Mesenchymal stem cell (in vitro differentiated cells and primary cell): ENCODE results near the gene DEPDC1B.

ENCODE experiments used
- DNase-seq: peaks from one replicate; pipeline ENCODE4 v3.0.0-alpha.2; 2013
- H2AFZ ChIP-seq: one replicate; pipeline ENCODE4 v1.6.1; 2013; ENCODE audit warnings: low read depth, mild to moderate bottlenecking, control low read depth, inconsistent platforms, low read length, moderate library complexity
- H2AK5ac ChIP-seq: 2 replicates; pipeline ENCODE4 v1.6.1; 2013; ENCODE audit warnings: low read length, moderate library complexity, mild to moderate bottlenecking, inconsistent platforms; ENCODE audit not compliant: severe bottlenecking
- H2BK120ac ChIP-seq: one replicate; pipeline ENCODE4 v1.6.1; 2013; ENCODE audit warnings: low read depth, mild to moderate bottlenecking, inconsistent platforms, low read length, moderate library complexity
- H2BK12ac ChIP-seq, 2 experiments: one replicate each; pipeline ENCODE4 v1.6.1; 2013; ENCODE audit warnings: inconsistent platforms in 2 of 2, low read length in 2 of 2, mild to moderate bottlenecking in 2 of 2, moderate library complexity in 2 of 2, control low read depth in 1 of 2
- H2BK15ac ChIP-seq: one replicate; pipeline ENCODE4 v1.6.1; 2013; ENCODE audit warnings: mild to moderate bottlenecking, low read depth, inconsistent platforms; ENCODE audit not compliant: poor library complexity, severe bottlenecking
- H2BK5ac ChIP-seq: 2 replicates; pipeline ENCODE4 v1.6.1; 2013; ENCODE audit warnings: low read depth, mild to moderate bottlenecking, low read length, control low read depth, inconsistent platforms; ENCODE audit not compliant: poor library complexity, severe bottlenecking
- H3K14ac ChIP-seq, 2 experiments: one replicate each; pipeline ENCODE4 v1.6.1; 2013; ENCODE audit warnings: inconsistent platforms in 2 of 2, low read length in 2 of 2, control low read depth in 1 of 2, mild to moderate bottlenecking in 1 of 2, moderate library complexity in 1 of 2
- H3K18ac ChIP-seq, 2 experiments: one replicate each; pipeline ENCODE4 v1.6.1; 2013; ENCODE audit warnings: inconsistent platforms in 2 of 2, low read length in 2 of 2, control low read depth in 1 of 2, low read depth in 1 of 2, mild to moderate bottlenecking in 1 of 2
- H3K23ac ChIP-seq, 2 experiments: one replicate each; pipeline ENCODE4 v1.6.1; 2013; ENCODE audit warnings: inconsistent platforms in 2 of 2, low read length in 2 of 2, mild to moderate bottlenecking in 2 of 2, moderate library complexity in 2 of 2, control low read depth in 1 of 2
- H3K27ac ChIP-seq: 2 replicates; pipeline ENCODE4 v1.5.1; 2013; ENCODE audit warnings: mild to moderate bottlenecking, moderate library complexity, low read length, control low read depth, inconsistent platforms; ENCODE audit not compliant: poor library complexity, severe bottlenecking
- H3K27me3 ChIP-seq, 2 experiments: 2 replicates each; pipeline versions ENCODE4 v1.6.1 to v1.7.0; 2013; ENCODE audit warnings: low read length in 2 of 2, mild to moderate bottlenecking in 2 of 2, moderate library complexity in 2 of 2, control low read depth in 1 of 2, inconsistent platforms in 1 of 2; ENCODE audit not compliant: control insufficient read depth in 1 of 2, insufficient read depth in 1 of 2
- H3K36me3 ChIP-seq, 2 experiments: 2 replicates each; pipeline versions ENCODE4 v1.6.1 to v1.7.0; 2013; ENCODE audit warnings: low read length in 2 of 2, control low read depth in 1 of 2, inconsistent platforms in 1 of 2, low read depth in 1 of 2, mild to moderate bottlenecking in 1 of 2; ENCODE audit not compliant: insufficient read depth in 2 of 2, control insufficient read depth in 1 of 2
- H3K4ac ChIP-seq, 2 experiments: one replicate each; pipeline ENCODE4 v1.6.1; 2013; ENCODE audit warnings: inconsistent platforms in 2 of 2, low read length in 2 of 2, mild to moderate bottlenecking in 2 of 2, moderate library complexity in 2 of 2, control low read depth in 1 of 2, low read depth in 1 of 2
- H3K4me1 ChIP-seq: 2 replicates; pipeline ENCODE4 v1.6.1; 2013; ENCODE audit warnings: low read depth, low read length, control low read depth; ENCODE audit not compliant: control insufficient read depth, insufficient read depth
- H3K4me2 ChIP-seq: 2 replicates; pipeline ENCODE4 v1.6.1; 2013; ENCODE audit warnings: low read length, mild to moderate bottlenecking, inconsistent platforms; ENCODE audit not compliant: poor library complexity, severe bottlenecking
- H3K4me3 ChIP-seq, 2 experiments: 2 replicates each; pipeline versions ENCODE4 v1.5.1 to v1.7.0; 2013; ENCODE audit warnings: low read length in 2 of 2, mild to moderate bottlenecking in 2 of 2, control low read depth in 1 of 2, low read depth in 1 of 2; ENCODE audit not compliant: insufficient read depth in 1 of 2
- H3K79me1 ChIP-seq: replicated peaks from 2 replicates; pipeline ENCODE4 v1.6.1; 2013; ENCODE audit warnings: mild to moderate bottlenecking, control low read depth, low read length, inconsistent platforms; ENCODE audit not compliant: poor library complexity, severe bottlenecking
- H3K9ac ChIP-seq: 2 replicates; pipeline ENCODE4 v1.7.0; 2013; ENCODE audit warnings: mild to moderate bottlenecking, low read length, moderate library complexity
- H3K9me3 ChIP-seq: 2 replicates; pipeline ENCODE4 v1.7.0; 2013; ENCODE audit warnings: mild to moderate bottlenecking, low read length; ENCODE audit not compliant: control insufficient read depth
- H4K8ac ChIP-seq: one replicate; pipeline ENCODE4 v1.6.1; 2013; ENCODE audit warnings: inconsistent platforms, mild to moderate bottlenecking, low read length, moderate library complexity
- H4K91ac ChIP-seq: one replicate; pipeline ENCODE4 v1.6.1; 2013; ENCODE audit warnings: mild to moderate bottlenecking, low read length, inconsistent platforms
- WGBS: methylation state at CpG from one replicate; pipeline ENCODE4 v1.1.7; 2013; ENCODE audit warnings: mixed read lengths; 5-methylcytosine and 5-hydroxymethylcytosine counted together

The DEPDC1B gene

DNA sequence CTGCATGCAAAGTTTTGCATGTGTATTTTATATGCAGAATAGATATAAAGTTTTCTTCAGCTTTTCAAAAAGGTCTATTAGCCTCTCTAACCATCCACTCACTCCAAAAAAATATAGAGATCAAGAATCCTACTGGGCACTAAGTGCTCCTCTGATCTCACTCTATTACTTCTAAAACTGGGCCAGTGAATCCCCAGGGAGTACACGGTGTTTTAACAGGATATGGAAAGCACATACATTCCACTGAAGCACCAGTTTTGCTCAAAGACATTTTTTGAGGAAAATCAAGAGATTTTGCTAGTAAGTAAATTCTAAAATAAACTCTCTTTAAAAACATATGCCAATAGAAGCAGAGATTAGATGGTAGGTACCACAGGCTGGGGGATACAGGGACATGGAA, 95.2 kb downstream of the DEPDC1B start:
- H3K27me3 ChIP-seq: no peaks in the 10 kb centered on the region
- 80% methylated on average over 1 of the region's 1 CpG for WGBS
- H3K23ac ChIP-seq: no peak overlapping the region

GRCh38 chr5:60598424-60598823, 101.5 kb downstream of the DEPDC1B start:
- Histone ChIP-seq H3K18ac (no peak overlapping the region), H2AK5ac (no peak overlapping the region), H3K4me1 (no peaks in the 10 kb centered on the region), H3K14ac (no peak overlapping the region), H4K91ac (no peak overlapping the region), H2BK5ac (no peak overlapping the region), H4K8ac (no peak overlapping the region), H3K4me3 (no peak overlapping the region), H3K23ac (no peak overlapping the region), H3K4me2 (no peak overlapping the region), H3K4ac (no peak overlapping the region), H3K9ac (no peak overlapping the region), H2BK15ac (no peak overlapping the region), H3K9me3 (no peaks in the 10 kb centered on the region), H2AFZ (no peak overlapping the region), H2BK12ac (no peak overlapping the region), H3K27me3 (no peaks in the 10 kb centered on the region), H2BK120ac (no peak overlapping the region), H3K36me3 (no peaks in the 10 kb centered on the region), H3K27ac (no peak overlapping the region), H3K79me1 (no peaks in the 10 kb centered on the region)
- WGBS: 98% methylated on average over 3 of the region's 4 CpGs
- DNase-seq: no peak

More for the DNA sequence above, 95.2 kb downstream of the DEPDC1B start:
- no peak overlapping the region for H3K4me3 ChIP-seq
- no peak overlapping the region for H2AK5ac ChIP-seq
- H2BK15ac ChIP-seq: no peak overlapping the region
- H4K91ac ChIP-seq: no peak overlapping the region
- H3K4ac ChIP-seq: no peak overlapping the region
- no peak overlapping the region for H3K9ac ChIP-seq
- no peak for DNase-seq
- H3K18ac ChIP-seq: no peak overlapping the region
- H2BK12ac ChIP-seq: no peak overlapping the region
- no peak overlapping the region for H2AFZ ChIP-seq
- no peaks in the 10 kb centered on the region for H3K36me3 ChIP-seq
- H3K79me1 ChIP-seq: peaks cover 7% of the 10 kb centered on the region
- no peaks in the 10 kb centered on the region for H3K9me3 ChIP-seq
- H4K8ac ChIP-seq: no peak overlapping the region
- H3K4me2 ChIP-seq: no peak overlapping the region
- H3K4me1 ChIP-seq: no peaks in the 10 kb centered on the region
- H2BK120ac ChIP-seq: no peak overlapping the region
- no peak overlapping the region for H2BK5ac ChIP-seq
- no peak overlapping the region for H3K27ac ChIP-seq
- H3K14ac ChIP-seq: no peak overlapping the region

DNA sequence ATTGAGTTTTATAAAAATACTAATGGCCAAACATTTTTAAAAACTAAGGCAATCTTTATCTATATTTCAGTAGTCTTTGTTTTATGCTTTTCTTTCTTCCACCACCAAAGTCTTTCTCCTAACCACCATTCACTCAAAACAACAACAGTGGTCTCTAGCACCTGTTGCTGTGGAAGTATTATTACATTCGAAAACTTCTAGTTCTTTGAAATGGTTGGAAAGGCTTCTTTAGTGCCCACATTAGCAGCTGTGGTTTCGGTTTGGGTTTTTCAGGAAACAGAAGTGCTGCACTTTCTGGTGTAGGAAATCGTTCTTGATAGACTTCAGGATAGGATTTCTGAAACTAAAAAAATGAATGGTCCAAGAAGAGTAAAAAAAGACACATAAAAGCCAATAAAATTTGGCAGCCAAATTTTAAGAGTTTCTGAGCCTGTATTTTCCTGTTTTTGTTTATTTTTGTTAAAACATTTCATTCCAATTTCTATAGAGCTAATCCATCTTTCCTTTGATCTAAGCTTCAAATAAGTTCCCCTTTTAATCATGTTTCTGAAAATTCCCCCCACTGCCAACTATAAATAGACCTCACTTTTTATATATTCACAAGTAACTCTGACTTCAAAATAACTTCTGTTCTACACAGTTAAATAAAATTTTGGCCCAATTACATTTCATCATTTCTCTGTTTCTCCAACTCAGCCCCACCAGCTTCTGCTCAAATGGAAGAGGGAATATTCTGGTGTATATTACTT, 102.2 kb downstream of the DEPDC1B start:
- no peak overlapping the region for H4K8ac ChIP-seq
- H3K27me3 ChIP-seq: no peaks in the 10 kb centered on the region
- H3K4ac ChIP-seq: no peak overlapping the region
- H3K14ac ChIP-seq: no peak overlapping the region
- H3K27ac ChIP-seq: no peak overlapping the region
- no peak overlapping the region for H3K23ac ChIP-seq
- H2BK15ac ChIP-seq: no peak overlapping the region
- no peak overlapping the region for H2BK5ac ChIP-seq
- H2BK120ac ChIP-seq: no peak overlapping the region
- no peak overlapping the region for H3K18ac ChIP-seq
- no peaks in the 10 kb centered on the region for H3K9me3 ChIP-seq
- 90% methylated on average over 3 of the region's 3 CpGs for WGBS
- no peak overlapping the region for H3K4me2 ChIP-seq
- no peak for DNase-seq
- no peak overlapping the region for H3K4me3 ChIP-seq
- H4K91ac ChIP-seq: no peak overlapping the region
- H2AFZ ChIP-seq: no peak overlapping the region
- peaks cover 2% of the 10 kb centered on the region for H3K79me1 ChIP-seq
- no peak overlapping the region for H2BK12ac ChIP-seq
- no peaks in the 10 kb centered on the region for H3K4me1 ChIP-seq
- H3K9ac ChIP-seq: no peak overlapping the region
- H3K36me3 ChIP-seq: no peaks in the 10 kb centered on the region
- no peak overlapping the region for H2AK5ac ChIP-seq

GRCh38 chr5:60594715-60595477, 105.1 kb downstream of the DEPDC1B start:
- DNase-seq: peak; percentile 53
- no peaks in the 10 kb centered on the region for H3K36me3 ChIP-seq
- no peak overlapping the region for H3K23ac ChIP-seq
- H3K9ac ChIP-seq: no peak overlapping the region
- no peak overlapping the region for H4K91ac ChIP-seq
- H2BK120ac ChIP-seq: no peak overlapping the region
- peaks cover 2% of the 10 kb centered on the region for H3K79me1 ChIP-seq
- no peak overlapping the region for H2AFZ ChIP-seq
- no peak overlapping the region for H2BK15ac ChIP-seq
- no peak overlapping the region for H2AK5ac ChIP-seq
- no peak overlapping the region for H3K27ac ChIP-seq
- H3K4me2 ChIP-seq: no peak overlapping the region
- 66% methylated on average over 3 of the region's 4 CpGs for WGBS
- no peak overlapping the region for H3K4me3 ChIP-seq
- H3K14ac ChIP-seq: no peak overlapping the region
- H3K4me1 ChIP-seq: no peaks in the 10 kb centered on the region
- no peaks in the 10 kb centered on the region for H3K27me3 ChIP-seq
- no peak overlapping the region for H3K4ac ChIP-seq
- H2BK5ac ChIP-seq: no peak overlapping the region
- no peak overlapping the region for H2BK12ac ChIP-seq
- H3K18ac ChIP-seq: no peak overlapping the region
- H3K9me3 ChIP-seq: no peaks in the 10 kb centered on the region
- no peak overlapping the region for H4K8ac ChIP-seq
